Measurements from ENCODE around the gene ADCY3. TPM values are rescaled to one million over a fixed set of nuclear protein-coding genes. Genes with fewer than 3 reads are reported as not detected.

Gene ADCY3
- polyA plus RNA-seq, 1 donor (not counting 4 experiments of a cell fraction or from before 2014, with no cell fraction given), result 33.2 TPM

DNA sequence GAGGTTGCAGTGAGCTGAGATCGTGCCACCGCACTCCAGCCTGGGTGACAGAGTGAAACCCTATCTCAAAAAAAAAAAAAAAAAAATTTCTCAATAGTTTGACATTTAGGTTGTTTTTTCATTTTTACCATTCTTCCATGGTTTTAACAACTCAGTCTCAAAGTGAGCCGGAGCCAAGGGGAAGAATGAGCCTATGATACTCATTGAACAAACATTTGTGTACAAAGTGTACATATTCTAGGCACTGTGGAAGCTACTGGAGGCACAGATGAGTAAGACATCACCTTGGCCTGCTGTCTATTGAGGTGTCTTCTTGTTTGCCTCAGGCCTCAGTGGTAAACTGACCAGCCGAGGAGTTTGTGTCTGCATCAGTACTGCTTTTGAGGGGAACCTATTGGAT lies 104.9 kb downstream of the ADCY3 start:
- Histone ChIP-seq H3K9ac (ENCODE audit: control insufficient read depth, extremely low read depth, insufficient read depth, low read length) (no peak overlapping the region), H2AFZ (ENCODE audit: control insufficient read depth, low read length) (no peak overlapping the region), H3K27ac (ENCODE audit: control insufficient read depth, insufficient read depth, low read length) (no peak overlapping the region), H3K79me2 (ENCODE audit: control insufficient read depth, insufficient read depth, low read length) (peaks cover 30% of the 10 kb centered on the region), H3K4me1 (ENCODE audit: control insufficient read depth, extremely low read depth, insufficient read depth, low read length) (no peaks in the 10 kb centered on the region), H3K36me3 (ENCODE audit: control insufficient read depth in 2 of 2, extremely low read depth in 1 of 2, insufficient read depth in 2 of 2, low read length in 2 of 2) (peaks cover 10 to 15% of the 10 kb centered on the region in 2 experiments), H3K27me3 (ENCODE audit: control insufficient read depth, extremely low read depth, insufficient read depth, low read length) (no peaks in the 10 kb centered on the region), H4K20me1 (ENCODE audit: control insufficient read depth, extremely low read depth, insufficient read depth, low read length) (no peaks in the 10 kb centered on the region), H3K9me1 (ENCODE audit: control insufficient read depth, extremely low read depth, insufficient read depth, low read length) (no peaks in the 10 kb centered on the region), H3K4me2 (ENCODE audit: control insufficient read depth, extremely low read depth, insufficient read depth, low read depth, low read length) (no peak overlapping the region), H3K9me3 (ENCODE audit: control insufficient read depth, low read depth, low read length) (no peaks in the 10 kb centered on the region), H3K4me3 (ENCODE audit: control insufficient read depth in 2 of 3, extremely low read depth in 1 of 3, insufficient read depth in 2 of 3, low read depth in 1 of 3, low read length in 3 of 3) (no peak overlapping the region)
- dilution Hi-C loops (cut with MboI; ENCODE audit: extremely low pct_ligation_motif_present, low sequenced_read_pairs), result no loop called here
- TF ChIP-seq EZH2 (IDR thresholded peaks at IDR 0.05; ENCODE audit: low read length), result no peak
- DNase-seq (ENCODE audit: low read depth, low spot score) (no peak), FAIRE-seq (no peak)

- no peak overlapping the region for H3K9ac ChIP-seq (ENCODE audit: control insufficient read depth, extremely low read depth, insufficient read depth, low read length)
- no peak overlapping the region for H3K4me2 ChIP-seq (ENCODE audit: control insufficient read depth, extremely low read depth, insufficient read depth, low read depth, low read length)
- DNase-seq (ENCODE audit: low read depth, low spot score) (no peak), FAIRE-seq (no peak)
- peaks cover 7 to 11% of the 10 kb centered on the region in 2 experiments for H3K36me3 ChIP-seq (ENCODE audit: control insufficient read depth in 2 of 2, extremely low read depth in 1 of 2, insufficient read depth in 2 of 2, low read length in 2 of 2)
- H3K9me1 ChIP-seq (ENCODE audit: control insufficient read depth, extremely low read depth, insufficient read depth, low read length), result no peaks in the 10 kb centered on the region
- H2AFZ ChIP-seq (ENCODE audit: control insufficient read depth, low read length), result no peak overlapping the region
- H3K4me3 ChIP-seq (ENCODE audit: control insufficient read depth in 2 of 3, extremely low read depth in 1 of 3, insufficient read depth in 2 of 3, low read depth in 1 of 3, low read length in 3 of 3), result no peak overlapping the region
- no peaks in the 10 kb centered on the region for H3K27me3 ChIP-seq (ENCODE audit: control insufficient read depth, extremely low read depth, insufficient read depth, low read length)
- H4K20me1 ChIP-seq (ENCODE audit: control insufficient read depth, extremely low read depth, insufficient read depth, low read length), result no peaks in the 10 kb centered on the region
- TF ChIP-seq EZH2 (IDR thresholded peaks at IDR 0.05; ENCODE audit: low read length), result no peak
- TF ChIP-seq, protein P1, sequence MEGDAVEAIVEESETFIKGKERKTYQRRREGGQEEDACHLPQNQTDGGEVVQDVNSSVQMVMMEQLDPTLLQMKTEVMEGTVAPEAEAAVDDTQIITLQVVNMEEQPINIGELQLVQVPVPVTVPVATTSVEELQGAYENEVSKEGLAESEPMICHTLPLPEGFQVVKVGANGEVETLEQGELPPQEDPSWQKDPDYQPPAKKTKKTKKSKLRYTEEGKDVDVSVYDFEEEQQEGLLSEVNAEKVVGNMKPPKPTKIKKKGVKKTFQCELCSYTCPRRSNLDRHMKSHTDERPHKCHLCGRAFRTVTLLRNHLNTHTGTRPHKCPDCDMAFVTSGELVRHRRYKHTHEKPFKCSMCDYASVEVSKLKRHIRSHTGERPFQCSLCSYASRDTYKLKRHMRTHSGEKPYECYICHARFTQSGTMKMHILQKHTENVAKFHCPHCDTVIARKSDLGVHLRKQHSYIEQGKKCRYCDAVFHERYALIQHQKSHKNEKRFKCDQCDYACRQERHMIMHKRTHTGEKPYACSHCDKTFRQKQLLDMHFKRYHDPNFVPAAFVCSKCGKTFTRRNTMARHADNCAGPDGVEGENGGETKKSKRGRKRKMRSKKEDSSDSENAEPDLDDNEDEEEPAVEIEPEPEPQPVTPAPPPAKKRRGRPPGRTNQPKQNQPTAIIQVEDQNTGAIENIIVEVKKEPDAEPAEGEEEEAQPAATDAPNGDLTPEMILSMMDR (optimal IDR thresholded peaks at IDR 0.05 in 1 of 3, IDR thresholded peaks at IDR 0.05 in 1 of 3, conservative IDR thresholded peaks at IDR 0.05 in 1 of 3; ENCODE audit: extremely low read depth in 1 of 3, insufficient read depth in 2 of 3, low read length in 3 of 3), result no peak
- dilution Hi-C loops (cut with MboI; ENCODE audit: extremely low pct_ligation_motif_present, low sequenced_read_pairs), result no loop called here
- H3K9me3 ChIP-seq (ENCODE audit: control insufficient read depth, low read depth, low read length), result no peaks in the 10 kb centered on the region
- no peaks in the 10 kb centered on the region for H3K4me1 ChIP-seq (ENCODE audit: control insufficient read depth, extremely low read depth, insufficient read depth, low read length)
- H3K27ac ChIP-seq (ENCODE audit: control insufficient read depth, insufficient read depth, low read length), result no peak overlapping the region
- H3K79me2 ChIP-seq (ENCODE audit: control insufficient read depth, insufficient read depth, low read length), result peaks cover 35% of the 10 kb centered on the region
Measured at GRCh38 chr2:24814516-24814915, 105.5 kb downstream of the ADCY3 start.

DNA sequence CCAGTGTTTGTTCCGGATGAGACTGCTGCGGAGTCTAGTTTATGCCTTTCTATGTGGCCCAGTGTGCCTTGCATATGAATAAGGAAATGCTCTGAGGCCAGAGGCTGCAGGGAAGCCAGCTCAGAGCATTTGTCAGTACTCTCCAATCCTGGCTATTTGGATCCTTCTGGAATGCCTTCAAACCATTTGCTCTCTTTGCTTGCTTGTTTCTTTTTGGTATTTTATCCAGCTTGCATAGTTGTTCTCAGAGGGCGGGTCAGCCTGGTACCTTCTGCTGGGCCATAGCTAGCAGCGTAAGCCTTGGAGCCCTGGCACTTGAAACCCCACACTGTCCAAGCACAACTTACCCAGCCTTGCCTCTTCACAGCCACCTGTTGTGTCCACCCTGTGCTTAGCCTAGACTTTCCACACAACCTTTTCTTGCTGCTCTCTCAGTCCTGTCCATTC lies 106.3 kb downstream of the ADCY3 start:
- Histone ChIP-seq H3K27me3 (ENCODE audit: control insufficient read depth, extremely low read depth, insufficient read depth, low read length) (no peaks in the 10 kb centered on the region), H2AFZ (ENCODE audit: control insufficient read depth, low read length) (no peak overlapping the region), H3K4me3 (ENCODE audit: control insufficient read depth in 2 of 3, extremely low read depth in 1 of 3, insufficient read depth in 2 of 3, low read depth in 1 of 3, low read length in 3 of 3) (no peak overlapping the region), H3K4me1 (ENCODE audit: control insufficient read depth, extremely low read depth, insufficient read depth, low read length) (no peaks in the 10 kb centered on the region), H3K36me3 (ENCODE audit: control insufficient read depth in 2 of 2, extremely low read depth in 1 of 2, insufficient read depth in 2 of 2, low read length in 2 of 2) (peaks cover 5 to 9% of the 10 kb centered on the region in 2 experiments), H3K79me2 (ENCODE audit: control insufficient read depth, insufficient read depth, low read length) (peaks cover 43% of the 10 kb centered on the region), H3K27ac (ENCODE audit: control insufficient read depth, insufficient read depth, low read length) (no peak overlapping the region), H3K4me2 (ENCODE audit: control insufficient read depth, extremely low read depth, insufficient read depth, low read depth, low read length) (no peak overlapping the region), H4K20me1 (ENCODE audit: control insufficient read depth, extremely low read depth, insufficient read depth, low read length) (no peaks in the 10 kb centered on the region), H3K9me1 (ENCODE audit: control insufficient read depth, extremely low read depth, insufficient read depth, low read length) (no peaks in the 10 kb centered on the region), H3K9ac (ENCODE audit: control insufficient read depth, extremely low read depth, insufficient read depth, low read length) (no peak overlapping the region), H3K9me3 (ENCODE audit: control insufficient read depth, low read depth, low read length) (no peaks in the 10 kb centered on the region)
- no peak for DNase-seq (ENCODE audit: low read depth, low spot score)
- dilution Hi-C loops (cut with MboI; ENCODE audit: extremely low pct_ligation_motif_present, low sequenced_read_pairs), result no loop called here
- TF ChIP-seq EZH2 (IDR thresholded peaks at IDR 0.05; ENCODE audit: low read length), result no peak
- TF ChIP-seq, protein P1 (optimal IDR thresholded peaks at IDR 0.05 in 1 of 3, IDR thresholded peaks at IDR 0.05 in 1 of 3, conservative IDR thresholded peaks at IDR 0.05 in 1 of 3; ENCODE audit: extremely low read depth in 1 of 3, insufficient read depth in 2 of 3, low read length in 3 of 3), result no peak
- FAIRE-seq, result no peak

All from keratinocyte (primary cell).